HG03097 (cell line): ENCODE results near the gene SUGCT.
"Not testable (repeated sequence)": the region's sequence is repeated elsewhere in the genome, so short reads cannot be mapped to it uniquely, and the experiment has no call there.

ENCODE experiments used
- ATAC-seq: cut with Tn5 transposase; IDR thresholded peaks from one replicate; pipeline ENCODE4 v1.9.1; 2021; ENCODE audit not compliant: unreplicated experiment, low FRiP score

The SUGCT gene

DNA sequence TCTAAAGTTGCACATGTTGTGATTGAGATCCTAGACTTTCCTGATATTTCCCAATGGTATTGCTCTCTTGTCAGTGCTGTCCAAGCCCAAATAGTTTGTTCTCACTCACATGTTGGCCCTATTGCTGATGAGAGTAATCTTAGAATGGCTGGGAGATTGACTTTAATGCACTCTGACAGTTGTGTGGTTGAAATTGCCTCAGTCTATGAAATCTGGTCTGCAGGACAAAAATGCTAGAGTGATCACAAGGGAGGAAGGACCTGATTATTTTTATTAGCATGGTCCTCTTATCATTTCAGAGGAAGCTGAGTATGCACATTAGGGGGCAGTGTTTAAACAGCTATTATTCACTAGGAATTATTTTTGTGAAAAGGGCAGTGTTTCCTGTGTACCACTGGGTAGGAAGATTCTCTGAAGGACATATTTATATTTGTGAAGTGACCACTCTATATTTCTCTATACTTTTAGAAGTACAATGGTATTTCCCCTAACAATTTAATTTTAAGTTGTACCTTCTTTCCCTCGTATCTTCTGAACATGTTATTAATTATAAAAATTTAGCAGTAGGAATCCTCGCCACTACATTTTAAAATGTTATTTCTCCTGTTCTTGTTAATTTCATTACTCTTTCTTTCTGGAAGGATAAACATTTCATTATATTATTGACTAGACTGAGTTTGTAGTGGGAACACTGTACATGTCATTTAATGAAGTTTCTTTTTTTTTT is 64.4 kb downstream of the SUGCT start:
- ATAC-seq: no peak

- ATAC-seq: no peak
Observed at GRCh38 chr7:40200791-40201190, 66.0 kb downstream of the SUGCT start.

GRCh38 chr7:40202851-40203250 is 68.0 kb downstream of the SUGCT start:
- no peak for ATAC-seq

- no peak for ATAC-seq
Observed at GRCh38 chr7:40204581-40204980, 69.8 kb downstream of the SUGCT start.

DNA sequence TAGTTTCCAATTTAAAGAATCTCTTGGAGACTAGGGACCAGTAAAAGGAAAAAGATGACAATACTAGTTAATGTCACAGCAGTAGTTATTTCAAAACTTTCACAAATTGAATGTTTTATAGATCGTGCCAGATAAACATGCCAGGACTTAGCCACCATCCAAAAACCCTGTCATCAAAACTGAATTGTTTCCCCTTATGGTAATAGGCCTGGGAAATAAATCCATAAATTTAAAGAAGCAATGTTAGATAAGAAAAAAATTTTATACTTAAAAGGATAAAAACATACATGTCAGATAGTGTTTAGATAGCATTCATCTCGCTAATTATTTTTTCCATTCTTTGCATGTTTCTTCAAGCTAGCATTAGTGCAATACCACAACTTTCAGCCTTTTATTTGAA is 71.2 kb downstream of the SUGCT start:
- ATAC-seq: no peak

- ATAC-seq: no peak
Observed at GRCh38 chr7:40211276-40212003, 76.6 kb downstream of the SUGCT start.

DNA sequence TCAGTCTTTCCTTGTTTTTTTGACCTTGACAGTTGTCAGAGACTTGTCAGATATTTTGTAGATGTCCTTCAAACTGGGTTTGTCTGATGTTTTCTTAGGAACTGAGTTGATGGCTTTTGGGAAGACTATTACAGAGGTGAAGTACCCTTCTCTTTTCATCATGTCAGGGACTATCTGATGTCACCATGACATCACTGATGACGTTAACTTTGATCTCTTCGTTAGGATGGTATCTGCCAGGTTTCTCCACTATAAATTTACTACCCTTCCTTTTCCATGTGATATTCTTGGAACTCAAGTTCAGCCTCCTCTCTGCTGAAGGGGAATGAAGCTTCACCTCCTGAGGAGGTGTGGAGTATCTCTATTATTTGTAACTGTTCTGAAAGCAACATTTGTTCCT is 78.5 kb downstream of the SUGCT start:
- ATAC-seq: no peak

- ATAC-seq: no peak
Observed at GRCh38 chr7:40213856-40214255, 79.1 kb downstream of the SUGCT start.

- ATAC-seq: not testable (repeated sequence)
Observed at GRCh38 chr7:40218612-40219011, 83.8 kb downstream of the SUGCT start.

DNA sequence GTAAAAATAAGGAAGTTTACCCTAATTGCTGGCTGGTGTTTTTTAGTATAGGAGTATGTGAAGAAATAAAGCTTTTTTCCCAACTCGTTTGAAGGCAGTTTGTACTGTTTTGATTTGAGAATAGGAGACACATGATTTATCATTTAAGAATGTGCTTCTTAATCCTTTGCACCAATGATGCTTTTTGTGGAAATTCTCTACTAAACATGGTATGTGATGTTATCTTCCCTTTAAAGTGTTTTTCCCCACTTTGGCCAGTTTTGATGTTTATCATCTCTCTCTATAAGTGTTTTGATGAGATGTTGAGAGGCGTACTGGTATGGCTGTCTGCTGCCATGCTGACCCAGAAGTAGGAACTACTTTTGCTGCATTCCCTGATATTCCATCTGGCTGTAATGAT is 85.1 kb downstream of the SUGCT start:
- ATAC-seq: no peak

DNA sequence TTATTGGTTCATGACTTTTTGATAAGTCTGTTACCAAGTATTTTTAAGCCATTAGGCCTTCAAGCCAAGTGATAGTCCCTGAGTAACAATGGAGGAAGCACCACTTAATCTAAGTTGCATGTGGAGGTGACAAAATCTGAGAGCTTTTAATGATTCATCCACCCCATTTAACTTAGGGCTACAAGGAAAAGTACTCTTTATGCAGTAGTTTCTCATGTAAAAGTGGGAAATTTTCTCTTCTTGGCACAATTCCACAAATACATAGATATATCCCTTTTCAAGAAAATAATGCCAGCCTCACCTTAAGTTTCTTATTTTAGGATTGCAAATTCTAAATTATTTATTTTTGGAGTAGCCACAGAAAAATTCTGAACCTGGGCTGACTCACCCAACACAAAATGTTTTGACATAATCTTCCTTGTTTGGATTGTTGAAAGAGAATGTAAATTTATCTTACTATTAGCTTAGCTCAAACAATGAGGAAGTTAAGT is 85.7 kb downstream of the SUGCT start:
- no peak for ATAC-seq

GRCh38 chr7:40221836-40222235 is 87.0 kb downstream of the SUGCT start:
- no peak for ATAC-seq

- no peak for ATAC-seq
Observed at GRCh38 chr7:40223451-40224127, 88.8 kb downstream of the SUGCT start.

- no peak for ATAC-seq
Observed at GRCh38 chr7:40230101-40230500, 95.3 kb downstream of the SUGCT start.

GRCh38 chr7:40231796-40232195 is 97.0 kb downstream of the SUGCT start:
- no peak for ATAC-seq

GRCh38 chr7:40232242-40232893 is 97.6 kb downstream of the SUGCT start:
- ATAC-seq: no peak

DNA sequence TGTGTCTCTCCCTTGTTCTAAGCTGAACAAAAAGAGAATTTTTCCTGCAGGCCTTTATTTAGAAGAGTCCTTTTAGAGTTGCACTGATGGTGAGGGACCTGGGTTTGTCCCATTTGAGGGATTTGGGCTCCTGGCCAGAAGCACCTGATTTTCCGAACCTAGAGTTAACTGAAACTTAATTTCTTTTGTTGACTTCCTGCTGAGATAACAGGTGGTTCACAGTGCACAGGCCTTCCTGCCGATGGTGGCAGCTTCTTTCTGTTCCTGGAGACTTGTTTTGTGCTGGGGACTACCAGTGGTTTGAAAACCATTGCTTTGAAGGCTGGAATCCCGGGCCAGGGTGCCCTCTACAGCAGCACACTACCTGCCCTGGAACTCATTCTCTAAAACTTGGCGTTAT is 99.2 kb downstream of the SUGCT start:
- no peak for ATAC-seq

DNA sequence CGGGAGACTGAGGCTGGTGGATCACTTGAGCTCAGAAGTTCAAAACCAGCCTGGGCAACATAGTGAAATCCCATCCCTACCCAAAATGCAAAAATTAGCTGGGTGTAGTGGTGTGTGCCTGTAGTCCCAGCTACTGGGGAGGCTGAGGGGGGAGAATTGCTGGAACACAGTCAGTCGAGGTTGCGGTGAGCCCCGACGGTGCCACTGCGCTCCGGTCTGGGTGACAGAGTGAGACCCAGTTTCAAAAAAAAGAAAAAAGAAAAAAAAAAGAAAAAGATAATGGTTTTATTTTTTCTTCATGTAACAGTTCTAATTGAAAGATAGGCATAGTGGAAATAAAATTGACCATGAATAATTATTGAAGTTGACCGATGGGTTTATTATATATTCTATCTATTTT is 99.9 kb downstream of the SUGCT start:
- ATAC-seq: no peak

DNA sequence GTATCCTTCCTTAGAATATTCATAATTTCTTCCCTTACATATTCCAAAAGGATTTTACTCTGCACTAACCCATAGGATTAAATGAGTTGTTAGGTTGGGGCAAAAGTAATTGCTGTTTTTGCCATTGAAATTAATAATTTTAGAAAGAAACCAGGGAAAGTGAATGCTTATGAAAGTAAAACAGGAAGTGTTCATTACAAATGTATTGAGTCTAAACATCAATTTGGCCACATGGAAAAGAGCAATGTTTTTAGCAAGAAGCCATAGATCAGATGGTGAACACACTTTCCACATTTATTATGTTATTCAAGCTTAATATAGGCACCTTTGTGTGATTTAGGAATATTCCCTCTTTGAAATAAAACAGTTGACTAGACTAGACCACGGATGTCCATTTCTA is 102.9 kb downstream of the SUGCT start:
- no peak for ATAC-seq

GRCh38 chr7:40239755-40240303 is 105.0 kb downstream of the SUGCT start:
- ATAC-seq: no peak

- ATAC-seq: no peak
Observed at GRCh38 chr7:40243076-40243475, 108.3 kb downstream of the SUGCT start.
